CD14-positive monocyte (primary cell): Measurements from ENCODE around the gene ODC1. TPM values are rescaled to one million over a fixed set of nuclear protein-coding genes. Genes with fewer than 3 reads are reported as not detected.

Source experiments
- DNase-seq, 3 donors: peaks; one replicate each; pipeline ENCODE4 v3.0.0-alpha.2; 2011 to 2022
- H2AFZ ChIP-seq: 2 replicates; pipeline ENCODE4 v1.6.0; 2012; ENCODE audit warnings: mild to moderate bottlenecking, low read depth, low read length, inconsistent platforms; ENCODE audit not compliant: insufficient read depth, poor library complexity, severe bottlenecking
- H3K27ac ChIP-seq, 2 donors: 1 replicate in 1 of 2; 2 replicates in 1 of 2; pipeline ENCODE4 v1.5.1; 2012 to 2013; ENCODE audit warnings: low read length in 2 of 2, control low read depth in 1 of 2, inconsistent platforms in 1 of 2, low read depth in 1 of 2, mild to moderate bottlenecking in 1 of 2
- H3K27me3 ChIP-seq, 2 donors: one replicate each; pipeline versions ENCODE4 v1.6.0 to v1.6.1; 2011 to 2013; ENCODE audit warnings: low read length in 2 of 2; ENCODE audit not compliant: control insufficient read depth in 2 of 2, insufficient read depth in 2 of 2
- H3K36me3 ChIP-seq, 2 donors: replicated peaks in 1 of 2; 1 replicate in 1 of 2; 2 replicates in 1 of 2; pipeline versions ENCODE4 v1.5.1 to v1.6.1; 2012 to 2013; ENCODE audit warnings: low read length in 2 of 2, control low read depth in 1 of 2, inconsistent platforms in 1 of 2, mild to moderate bottlenecking in 1 of 2; ENCODE audit not compliant: insufficient read depth in 2 of 2, control insufficient read depth in 1 of 2
- H3K4me1 ChIP-seq, 2 donors: 1 replicate in 1 of 2; 2 replicates in 1 of 2; pipeline versions ENCODE4 v1.5.1 to v1.6.1; 2012 to 2013; ENCODE audit warnings: low read length in 2 of 2, control low read depth in 1 of 2, inconsistent platforms in 1 of 2, mild to moderate bottlenecking in 1 of 2, moderate library complexity in 1 of 2; ENCODE audit not compliant: insufficient read depth in 2 of 2, control insufficient read depth in 1 of 2
- H3K4me2 ChIP-seq: replicated peaks from 2 replicates; pipeline ENCODE3; 2012; ENCODE audit warnings: low read length, moderate library complexity, mild to moderate bottlenecking; ENCODE audit not compliant: poor library complexity, severe bottlenecking; ENCODE audit errors: extremely low read depth
- H3K4me3 ChIP-seq, 3 experiments: fragments of 200-600 bp in 1 of 3; sonication (generic) in 1 of 3; replicated peaks in 1 of 3; 1 replicate in 2 of 3; 2 replicates in 1 of 3; pipeline ENCODE4 v1.5.1; 2011 to 2013; ENCODE audit warnings: low read length in 3 of 3, mild to moderate bottlenecking in 3 of 3, control low read depth in 2 of 3, low read depth in 2 of 3, inconsistent platforms in 1 of 3, moderate library complexity in 1 of 3
- H3K79me2 ChIP-seq: 2 replicates; pipeline ENCODE4 v1.6.0; 2012; ENCODE audit warnings: mild to moderate bottlenecking, control low read depth, inconsistent platforms, low read length, moderate library complexity; ENCODE audit not compliant: insufficient read depth
- H3K9ac ChIP-seq: 2 replicates; pipeline ENCODE4 v1.6.0; 2017; ENCODE audit warnings: low read length, mild to moderate bottlenecking; ENCODE audit not compliant: insufficient read depth, poor library complexity, severe bottlenecking
- H3K9me3 ChIP-seq, 2 donors: replicated peaks in 1 of 2; 1 replicate in 1 of 2; 2 replicates in 1 of 2; pipeline versions ENCODE4 v1.5.1 to v1.6.1; 2012 to 2013; ENCODE audit warnings: low read length in 2 of 2, control low read depth in 1 of 2; ENCODE audit not compliant: control insufficient read depth in 1 of 2, insufficient read depth in 1 of 2
- H4K20me1 ChIP-seq: 2 replicates; pipeline ENCODE4 v1.6.0; 2012; ENCODE audit warnings: mild to moderate bottlenecking, low read length, control low read depth, moderate library complexity; ENCODE audit not compliant: insufficient read depth
- H3K27ac Mint-ChIP-seq, 7 donors: one replicate each; pipeline ENCODE4 v1.8.0; 2020; ENCODE audit warnings: mild to moderate bottlenecking in 7 of 7, mixed read lengths in 7 of 7, moderate library complexity in 6 of 7, inconsistent platforms in 2 of 7
- H3K27me3 Mint-ChIP-seq, 3 donors: one replicate each; pipeline ENCODE4 v1.8.0; 2021 to 2022; ENCODE audit warnings: low read depth in 3 of 3, mild to moderate bottlenecking in 3 of 3, mixed read lengths in 3 of 3, moderate library complexity in 3 of 3, inconsistent platforms in 1 of 3
- H3K36me3 Mint-ChIP-seq, 2 donors: one replicate each; pipeline ENCODE4 v1.8.0; 2020; ENCODE audit warnings: mixed read lengths in 2 of 2, inconsistent platforms in 1 of 2, mild to moderate bottlenecking in 1 of 2
- H3K4me1 Mint-ChIP-seq: one replicate; pipeline ENCODE4 v1.8.0; 2020; ENCODE audit warnings: mild to moderate bottlenecking, mixed read lengths
- H3K4me3 Mint-ChIP-seq, 2 donors: one replicate each; pipeline ENCODE4 v1.8.0; 2020; ENCODE audit warnings: mild to moderate bottlenecking in 2 of 2, mixed read lengths in 2 of 2, moderate library complexity in 1 of 2
- H3K9me3 Mint-ChIP-seq, 7 donors: one replicate each; pipeline ENCODE4 v1.8.0; 2020 to 2022; ENCODE audit warnings: mixed read lengths in 7 of 7, mild to moderate bottlenecking in 6 of 7, moderate library complexity in 6 of 7, inconsistent platforms in 2 of 7
- WGBS: methylation state at CpG from one replicate; pipeline ENCODE4 v1.1.5; 2013; ENCODE audit warnings: missing lambda C conversion rate; ENCODE audit not compliant: insufficient coverage; 5-methylcytosine and 5-hydroxymethylcytosine counted together
- intact Hi-C, 2 donors: fragments of 100-400 bp; cut with micrococcal nuclease; formaldehyde crosslinking; loops; one replicate each; pipeline versions ENCODE4 v1.15.0 to v1.15.1; 2023
- polyA plus RNA-seq, 3 donors: library from polyadenylated mRNA; depleted of rRNA in 1 of 3; unstranded in 2 of 3; stranded (reverse) in 1 of 3; fragments of 300-500 nt in 2 of 3; fragments of >200 nt in 1 of 3; fragmentation: Illumina TruSeq in 2 of 3; gene quantifications; 1 replicate in 2 of 3; 2 replicates in 1 of 3; pipeline ENCODE4 v1.2.3, GENCODE V29; 2012 to 2021
- TF ChIP-seq, protein P1 (sequence below): fragments of 200-600 bp; IDR thresholded peaks from one replicate; pipeline ENCODE4 v1.8.0; 2022; ENCODE audit warnings: antibody characterized with exemption, mild to moderate bottlenecking

The ODC1 gene
- polyA plus RNA-seq, 3 donors, result 22.7 to 27.3 (median 23.6) TPM

DNA sequence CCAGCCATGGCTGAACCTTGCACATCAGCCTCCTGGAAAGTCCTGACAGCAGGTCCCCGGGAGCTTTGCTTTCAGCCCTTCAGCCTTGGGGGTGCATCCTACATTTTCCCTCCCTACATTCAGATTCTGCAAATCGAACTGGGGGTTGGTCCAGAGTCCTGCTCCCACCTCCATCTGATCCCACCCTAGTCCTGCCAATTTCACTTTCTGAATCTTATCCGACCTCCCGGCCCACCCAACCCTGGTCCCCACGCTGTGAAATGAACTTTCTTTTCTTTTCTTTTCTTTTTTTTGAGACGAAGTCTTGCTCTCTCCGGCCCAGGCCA is 47.8 kb upstream of the ODC1 start:
- WGBS, result 91% methylated on average over 7 of the region's 7 CpGs
- H3K4me1 ChIP-seq, result no peaks in the 10 kb centered on the region
- H3K27ac ChIP-seq, result no peak overlapping the region
- H3K4me3 Mint-ChIP-seq, result no peak overlapping the region
- no peak overlapping the region for H3K4me3 ChIP-seq
- H3K27me3 Mint-ChIP-seq, result peaks cover 10 to 27% (median 13%) of the 10 kb centered on the region in 3 donors
- H3K9me3 ChIP-seq, result no peaks in the 10 kb centered on the region
- H3K36me3 Mint-ChIP-seq, result no peaks in the 10 kb centered on the region
- H3K27ac Mint-ChIP-seq, result peak overlapping the region in 1 of 7 donors; percentile 12
- H3K4me1 Mint-ChIP-seq, result peaks cover 3% of the 10 kb centered on the region
- TF ChIP-seq, protein P1, sequence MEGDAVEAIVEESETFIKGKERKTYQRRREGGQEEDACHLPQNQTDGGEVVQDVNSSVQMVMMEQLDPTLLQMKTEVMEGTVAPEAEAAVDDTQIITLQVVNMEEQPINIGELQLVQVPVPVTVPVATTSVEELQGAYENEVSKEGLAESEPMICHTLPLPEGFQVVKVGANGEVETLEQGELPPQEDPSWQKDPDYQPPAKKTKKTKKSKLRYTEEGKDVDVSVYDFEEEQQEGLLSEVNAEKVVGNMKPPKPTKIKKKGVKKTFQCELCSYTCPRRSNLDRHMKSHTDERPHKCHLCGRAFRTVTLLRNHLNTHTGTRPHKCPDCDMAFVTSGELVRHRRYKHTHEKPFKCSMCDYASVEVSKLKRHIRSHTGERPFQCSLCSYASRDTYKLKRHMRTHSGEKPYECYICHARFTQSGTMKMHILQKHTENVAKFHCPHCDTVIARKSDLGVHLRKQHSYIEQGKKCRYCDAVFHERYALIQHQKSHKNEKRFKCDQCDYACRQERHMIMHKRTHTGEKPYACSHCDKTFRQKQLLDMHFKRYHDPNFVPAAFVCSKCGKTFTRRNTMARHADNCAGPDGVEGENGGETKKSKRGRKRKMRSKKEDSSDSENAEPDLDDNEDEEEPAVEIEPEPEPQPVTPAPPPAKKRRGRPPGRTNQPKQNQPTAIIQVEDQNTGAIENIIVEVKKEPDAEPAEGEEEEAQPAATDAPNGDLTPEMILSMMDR, result no peak
- peaks cover 0 to 3% (median under 1%) of the 10 kb centered on the region in 7 donors for H3K9me3 Mint-ChIP-seq
- DNase-seq, result no peak
- no peak overlapping the region for H3K9ac ChIP-seq
- no peak overlapping the region for H3K4me2 ChIP-seq
- intact Hi-C loops, result no loop called here
- no peaks in the 10 kb centered on the region for H3K79me2 ChIP-seq
- no peaks in the 10 kb centered on the region for H4K20me1 ChIP-seq
- H3K27me3 ChIP-seq, result peaks cover 0 to 6% of the 10 kb centered on the region in 2 donors
- H3K36me3 ChIP-seq, result no peaks in the 10 kb centered on the region
- no peak overlapping the region for H2AFZ ChIP-seq

DNA sequence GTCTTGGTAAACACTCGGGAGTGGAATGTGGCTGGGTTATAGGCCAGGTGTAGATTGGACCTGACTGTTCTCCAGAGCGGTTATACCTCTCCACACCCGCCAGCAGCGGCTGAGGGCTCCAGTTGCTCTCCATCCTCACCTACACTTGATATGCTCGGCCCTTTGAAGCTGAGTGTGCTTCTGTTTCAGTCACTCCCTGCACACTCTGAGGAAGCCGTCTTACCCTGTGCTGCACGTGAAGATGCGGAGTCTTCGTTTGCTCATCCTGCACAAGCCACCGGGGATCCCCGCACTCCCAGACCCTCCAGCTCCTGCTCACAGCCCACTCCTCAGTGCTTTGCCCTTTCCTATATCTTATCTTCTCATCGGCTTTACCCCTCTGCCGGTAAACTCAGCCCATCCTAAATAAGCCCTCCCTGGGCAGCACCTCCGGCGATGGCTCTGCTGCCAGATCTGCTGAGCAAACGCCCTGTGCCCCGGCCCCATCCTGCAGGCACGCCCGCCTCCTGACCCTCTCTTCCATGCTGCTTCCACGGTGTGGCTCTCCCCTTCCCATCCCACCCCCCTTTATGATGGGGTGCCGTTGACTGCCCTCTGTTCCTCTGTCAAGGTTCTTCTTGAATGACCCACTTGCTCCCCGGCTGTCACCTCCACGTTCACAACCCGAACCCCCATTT is 47.3 kb upstream of the ODC1 start:
- peak overlapping the region in 1 of 7 donors; percentile 19 for H3K27ac Mint-ChIP-seq
- no peaks in the 10 kb centered on the region for H3K79me2 ChIP-seq
- H3K9me3 ChIP-seq, result no peaks in the 10 kb centered on the region
- peaks cover 0 to 6% of the 10 kb centered on the region in 2 donors for H3K27me3 ChIP-seq
- H3K36me3 ChIP-seq, result no peaks in the 10 kb centered on the region
- H3K27ac ChIP-seq, result no peak overlapping the region
- no peak overlapping the region for H3K4me3 Mint-ChIP-seq
- TF ChIP-seq, protein P1, result no peak
- H3K9ac ChIP-seq, result no peak overlapping the region
- H3K4me1 ChIP-seq, result no peaks in the 10 kb centered on the region
- peaks cover 3% of the 10 kb centered on the region for H3K4me1 Mint-ChIP-seq
- peaks cover 11 to 27% (median 13%) of the 10 kb centered on the region in 3 donors for H3K27me3 Mint-ChIP-seq
- H2AFZ ChIP-seq, result no peak overlapping the region
- no peaks in the 10 kb centered on the region for H3K36me3 Mint-ChIP-seq
- no peak overlapping the region for H3K4me3 ChIP-seq
- H4K20me1 ChIP-seq, result no peaks in the 10 kb centered on the region
- WGBS, result 78% methylated on average over 20 of the region's 24 CpGs
- H3K9me3 Mint-ChIP-seq, result peaks cover 0 to 3% (median 2%) of the 10 kb centered on the region in 7 donors
- H3K4me2 ChIP-seq, result no peak overlapping the region
- DNase-seq, result no peak
- intact Hi-C loops, result no loop called here
